GM12878 (cell line): ENCODE data around the gene GAK. TPM values are rescaled to one million over a fixed set of nuclear protein-coding genes. Genes with fewer than 3 reads are reported as not detected.

ENCODE experiments used
- ATAC-seq: fragments of 200-7000 bp; cut with Tn5 transposase; 3 replicates; pipeline ENCODE4 v1.9.1; 2020; ENCODE audit warnings: mild to moderate bottlenecking, moderate library complexity
- BruUV-seq: library from RNA; stranded (reverse); fragments of 400-500 nt; replicated peaks from 2 replicates; lab custom pipeline; 2021; lab: Mats Ljungman, UMichigan
- CTCF ChIA-PET: fragments of 300-600 bp; sonication (Branson Sonifier 250); formaldehyde crosslinking; extraction: SDS; loops from one replicate; lab custom pipeline; 2021; ENCODE audit warnings: inconsistent platforms; lab: Yijun Ruan, JAX
- POLR2A ChIA-PET: fragments of 350-600 bp; formaldehyde crosslinking; extraction: SDS; loops from one replicate; lab custom pipeline; 2021; ENCODE audit warnings: inconsistent platforms; lab: Charles Lee
- RAD21 ChIA-PET: fragments of 300-600 bp; sonication (Branson Sonifier 250); formaldehyde crosslinking; loops from one replicate; lab custom pipeline; 2023; ENCODE audit warnings: antibody characterized with exemption; ENCODE audit not compliant: unreplicated experiment; lab: Charles Lee
- SMC1A ChIA-PET: fragments of 300-600 bp; sonication (Branson Sonifier 250); formaldehyde crosslinking; loops from one replicate; lab custom pipeline; 2023; ENCODE audit not compliant: unreplicated experiment, uncharacterized antibody; lab: Charles Lee
- DNase-seq: peaks from one replicate; pipeline ENCODE4 v3.0.0-alpha.2; 2011; ENCODE audit warnings: low read depth, low spot score
- FAIRE-seq: peaks from 3 replicates; lab custom pipeline; 2011; peaks lifted over from hg19 to GRCh38; lab: Jason Lieb, UNC
- H2AFZ ChIP-seq: 2 replicates; pipeline ENCODE4 v1.6.0; 2011; ENCODE audit warnings: low read depth, low read length, control low read depth; ENCODE audit not compliant: control insufficient read depth
- H3K27ac ChIP-seq: 2 replicates; pipeline ENCODE4 v1.5.1; 2011; ENCODE audit warnings: control low read depth; ENCODE audit not compliant: control insufficient read depth, insufficient read depth
- H3K27me3 ChIP-seq, 2 experiments: replicated peaks in 1 of 2; 2 replicates each; pipeline versions ENCODE4 v1.6.0 to v1.6.1; 2011; ENCODE audit warnings: low read length in 1 of 2; ENCODE audit not compliant: control insufficient read depth in 2 of 2, insufficient read depth in 2 of 2
- H3K36me3 ChIP-seq, 2 experiments: 2 replicates each; pipeline ENCODE4 v1.5.1; 2011; ENCODE audit warnings: low read length in 1 of 2; ENCODE audit not compliant: control insufficient read depth in 2 of 2, insufficient read depth in 2 of 2
- H3K4me1 ChIP-seq: 2 replicates; pipeline ENCODE4 v1.6.1; 2011; ENCODE audit warnings: mild to moderate bottlenecking, low read length, moderate library complexity, mixed read lengths; ENCODE audit not compliant: control insufficient read depth, insufficient read depth
- H3K4me2 ChIP-seq: 2 replicates; pipeline ENCODE4 v1.6.0; 2011; ENCODE audit warnings: control low read depth; ENCODE audit not compliant: control insufficient read depth, insufficient read depth
- H3K4me3 ChIP-seq: fragments of 200-600 bp; sonication (generic); 2 replicates; pipeline ENCODE4 v1.5.1; 2016
- H3K79me2 ChIP-seq: 2 replicates; pipeline ENCODE4 v1.6.0; 2011; ENCODE audit warnings: low read length; ENCODE audit not compliant: control insufficient read depth, insufficient read depth
- H3K9ac ChIP-seq: 2 replicates; pipeline ENCODE4 v1.8.0; 2011; ENCODE audit warnings: low read length, control low read depth, mixed read lengths; ENCODE audit not compliant: control insufficient read depth, insufficient read depth
- H3K9me3 ChIP-seq: replicated peaks from 3 replicates; pipeline ENCODE4 v1.5.1; 2011; ENCODE audit warnings: mild to moderate bottlenecking, low read length; ENCODE audit not compliant: control insufficient read depth, insufficient read depth
- H4K20me1 ChIP-seq: 2 replicates; pipeline ENCODE4 v1.6.0; 2011; ENCODE audit not compliant: control insufficient read depth, insufficient read depth
- ATF7 ChIP-seq: fragments of 450-650 bp; IDR thresholded peaks from 2 replicates; pipeline ENCODE4 v1.6.1; 2016; ENCODE audit warnings: low read depth, mild to moderate bottlenecking
- CHD1 ChIP-seq: IDR thresholded peaks from 2 replicates; pipeline ENCODE4 v1.6.1; 2012; ENCODE audit warnings: low read depth, low read length, improper control_type of control experiment
- DPF2 ChIP-seq: fragments of 450-650 bp; IDR thresholded peaks from 2 replicates; pipeline ENCODE4 v1.6.1; 2017; ENCODE audit warnings: mild to moderate bottlenecking
- MEF2A ChIP-seq: IDR thresholded peaks from 2 replicates; pipeline ENCODE4 v1.6.1; 2011; ENCODE audit warnings: low read depth, mild to moderate bottlenecking, low read length, moderate library complexity; ENCODE audit not compliant: insufficient read depth
- RB1 ChIP-seq: fragments of 450-650 bp; formaldehyde crosslinking; IDR thresholded peaks from 2 replicates; pipeline ENCODE4 v1.6.1; 2017; ENCODE audit warnings: mild to moderate bottlenecking, borderline replicate concordance
- RBBP5 ChIP-seq: fragments of 200-600 bp; sonication (generic); conservative IDR thresholded peaks from 2 replicates; pipeline ENCODE4 v1.6.1; 2016
- YBX1 ChIP-seq: fragments of 450-650 bp; IDR thresholded peaks from 2 replicates; pipeline ENCODE4 v1.6.1; 2016; ENCODE audit warnings: antibody characterized with exemption
- ZNF622 ChIP-seq: fragments of 450-650 bp; IDR thresholded peaks from 2 replicates; pipeline ENCODE4 v1.6.1; 2017; ENCODE audit warnings: mild to moderate bottlenecking, inconsistent platforms
- WGBS: methylation state at CpG from one replicate; pipeline ENCODE4 v1.1.6; 2016; ENCODE audit warnings: low lambda C conversion rate; ENCODE audit not compliant: insufficient replicate concordance, insufficient coverage; ENCODE audit errors: missing lambda C conversion rate; 5-methylcytosine and 5-hydroxymethylcytosine counted together
- in situ Hi-C: fragments of 300-500 bp; cut with MboI; formaldehyde crosslinking; loops from 9 replicates; pipeline ENCODE4 v1.14.3; 2018; ENCODE audit warnings: mixed read lengths
- intact Hi-C: fragments of 100-400 bp; cut with micrococcal nuclease; formaldehyde crosslinking; loops from one replicate; pipeline ENCODE4 v1.14.2; 2022; ENCODE audit not compliant: unreplicated experiment
- polyA plus RNA-seq, 11 experiments: library from polyadenylated mRNA; depleted of rRNA in 4 of 11; unstranded in 6 of 11; stranded (reverse) in 5 of 11; fragments of >200 nt; fragmentation: Nextera tagmentation in 4 of 11; fragmentation: Illumina TruSeq in 1 of 11; extraction: Ambion mirVana in 4 of 11; extraction: Trizol in 1 of 11; gene quantifications; 1 replicate in 1 of 11; 2 replicates in 10 of 11; pipeline versions ENCODE4 v1.2.1 to v1.2.3, GENCODE V29; 2011 to 2016; ENCODE audit warnings: inconsistent platforms in 2 of 11, missing spikeins in 2 of 11, low read depth in 1 of 11
- total RNA-seq, 4 experiments: library from RNA; depleted of rRNA in 3 of 4; stranded (reverse); fragments of >200 nt in 3 of 4; fragmentation: Illumina TruSeq in 1 of 4; extraction: Trizol in 1 of 4; gene quantifications; 2 replicates each; pipeline versions ENCODE4 v1.2.1 to v1.2.3, GENCODE V29; 2013 to 2021

GAK gene
- total and polyA plus RNA-seq, 10 of the 15 experiments (the other 5 are each of a cell fraction or from before 2014, with no cell fraction given): 0.82 to 127 (median 53.8) TPM

GRCh38 chr4:823176-823760, 108.8 kb downstream of the GAK start:
- FAIRE-seq (no peak), DNase-seq (no peak), ATAC-seq (no peak)
- WGBS: 36% methylated on average over 21 of the region's 21 CpGs
- H2AFZ ChIP-seq: no peak overlapping the region
- no peak overlapping the region for H3K4me2 ChIP-seq
- H3K9ac ChIP-seq: no peak overlapping the region
- H3K27ac ChIP-seq: no peak overlapping the region
- no peaks in the 10 kb centered on the region; the same call in 2 of the 3 replicates for H3K9me3 ChIP-seq
- no peaks in the 10 kb centered on the region for H4K20me1 ChIP-seq
- no TSS peak for BruUV-seq
- no peak for TF ChIP-seq RBBP5
- TF ChIP-seq YBX1: no peak
- no peak for TF ChIP-seq MEF2A
- no peak for TF ChIP-seq ATF7
- TF ChIP-seq CHD1: no peak
- TF ChIP-seq RB1: no peak
- no peak for TF ChIP-seq ZNF622
- no peak for TF ChIP-seq DPF2
- ChIA-PET POLR2A (no interaction called here), SMC1A (no interaction called here), CTCF (no interaction called here), RAD21 (no interaction called here)
- intact Hi-C loops: no loop called here
- no peak overlapping the region for H3K4me3 ChIP-seq
- in situ Hi-C loops: no loop called here
- H3K27me3 ChIP-seq: peaks cover 3 to 12% of the 10 kb centered on the region in 2 experiments
- H3K79me2 ChIP-seq: no peaks in the 10 kb centered on the region
- H3K4me1 ChIP-seq: no peaks in the 10 kb centered on the region
- no peaks in the 10 kb centered on the region for H3K36me3 ChIP-seq
